ENCODE results near the gene TRIB2.

Gene TRIB2

GRCh38 chr2:12721566-12722446 is 5.1 kb downstream of the TRIB2 start:
- no peak for DNase-seq

- DNase-seq = no peak
Observed at GRCh38 chr2:12722447-12723316, 5.9 kb downstream of the TRIB2 start.

DNA sequence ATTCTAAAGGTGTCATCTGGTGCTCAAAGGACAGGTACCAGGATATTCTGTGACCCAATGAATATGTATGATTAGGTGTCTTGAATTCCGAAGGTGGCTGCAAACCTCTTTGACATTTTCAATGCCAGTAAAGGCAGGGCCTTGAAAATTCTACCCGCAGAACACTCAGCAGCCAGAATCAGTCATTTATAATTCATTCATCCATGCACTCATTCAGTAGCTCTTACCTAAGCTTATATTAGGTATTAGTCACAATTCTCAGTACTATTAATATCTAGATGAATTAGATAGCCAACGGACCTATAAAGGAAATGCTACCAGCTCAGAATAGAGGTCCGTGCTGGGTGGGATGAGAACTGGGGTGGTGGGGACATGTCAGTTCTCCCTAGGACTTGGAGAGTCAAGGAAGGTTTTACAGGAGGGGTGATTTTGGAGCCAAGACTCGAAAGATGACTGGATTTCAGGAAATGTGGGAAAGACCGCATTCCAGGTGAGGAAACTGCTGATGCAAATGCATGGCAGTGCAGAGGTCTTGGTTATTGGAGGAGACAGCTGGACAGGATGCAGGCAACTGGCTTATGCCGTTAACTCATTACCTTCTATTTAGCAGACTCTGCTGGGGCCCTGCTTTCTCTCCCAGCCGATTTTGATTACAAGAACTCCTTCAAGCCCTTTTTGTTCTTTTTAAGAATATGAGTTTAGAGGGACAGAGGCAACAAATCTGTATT is 7.2 kb downstream of the TRIB2 start:
- no peak for DNase-seq

- DNase-seq = no peak
Observed at GRCh38 chr2:12725233-12726187, 8.8 kb downstream of the TRIB2 start.

GRCh38 chr2:12726271-12726670 is 9.5 kb downstream of the TRIB2 start:
- no peak for DNase-seq

- DNase-seq = no peak
Observed at GRCh38 chr2:12727065-12727464, 10.3 kb downstream of the TRIB2 start.

DNA sequence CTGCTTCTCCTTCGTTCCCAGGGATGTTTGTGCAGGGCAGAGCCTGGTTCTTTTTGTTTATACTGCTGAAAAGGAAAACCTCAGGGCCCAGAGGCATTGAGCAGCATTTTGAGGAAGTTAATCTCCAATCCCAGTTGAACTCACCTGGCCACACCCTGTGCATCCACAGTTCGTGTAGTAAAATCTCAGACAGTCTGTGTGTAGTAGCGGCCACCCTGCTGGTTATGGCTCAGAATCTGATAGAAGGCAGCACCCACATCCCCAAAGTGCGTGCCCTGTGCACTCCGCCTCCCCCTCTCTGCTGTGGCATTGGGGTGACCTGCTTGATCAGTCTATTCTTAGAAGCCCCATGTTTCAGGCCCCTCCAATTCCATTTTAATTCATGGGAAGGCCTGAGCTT is 10.9 kb downstream of the TRIB2 start:
- no peak for DNase-seq

DNA sequence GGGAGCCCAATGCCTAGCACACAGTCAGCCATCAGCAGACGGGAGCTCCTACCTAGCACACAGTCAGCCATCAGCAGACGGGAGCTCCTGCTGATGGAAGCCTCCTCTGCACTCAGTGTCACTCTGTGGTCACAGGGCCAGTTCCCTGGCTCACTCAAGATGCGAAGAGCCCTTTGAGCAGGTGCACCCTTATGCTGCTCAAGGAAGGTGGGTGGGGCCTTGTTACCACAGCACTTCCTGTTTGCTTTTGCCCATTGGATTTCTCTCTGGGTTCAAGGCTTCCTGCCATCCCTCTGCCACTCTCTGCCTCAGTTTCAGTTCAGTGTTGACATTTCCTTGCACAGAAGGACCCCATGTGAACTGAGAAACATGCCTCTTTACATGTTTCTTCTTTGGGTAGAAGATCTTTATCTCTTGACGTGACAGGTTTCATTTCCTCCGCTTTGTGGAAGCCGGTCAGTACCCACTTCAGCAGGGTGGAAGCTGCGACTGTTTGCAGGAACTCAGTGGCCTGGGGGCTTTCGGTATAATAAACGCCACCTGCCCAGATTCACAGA is 11.6 kb downstream of the TRIB2 start:
- peak; percentile 32 for DNase-seq

GRCh38 chr2:12730265-12730664 is 13.5 kb downstream of the TRIB2 start:
- no peak for DNase-seq

DNA sequence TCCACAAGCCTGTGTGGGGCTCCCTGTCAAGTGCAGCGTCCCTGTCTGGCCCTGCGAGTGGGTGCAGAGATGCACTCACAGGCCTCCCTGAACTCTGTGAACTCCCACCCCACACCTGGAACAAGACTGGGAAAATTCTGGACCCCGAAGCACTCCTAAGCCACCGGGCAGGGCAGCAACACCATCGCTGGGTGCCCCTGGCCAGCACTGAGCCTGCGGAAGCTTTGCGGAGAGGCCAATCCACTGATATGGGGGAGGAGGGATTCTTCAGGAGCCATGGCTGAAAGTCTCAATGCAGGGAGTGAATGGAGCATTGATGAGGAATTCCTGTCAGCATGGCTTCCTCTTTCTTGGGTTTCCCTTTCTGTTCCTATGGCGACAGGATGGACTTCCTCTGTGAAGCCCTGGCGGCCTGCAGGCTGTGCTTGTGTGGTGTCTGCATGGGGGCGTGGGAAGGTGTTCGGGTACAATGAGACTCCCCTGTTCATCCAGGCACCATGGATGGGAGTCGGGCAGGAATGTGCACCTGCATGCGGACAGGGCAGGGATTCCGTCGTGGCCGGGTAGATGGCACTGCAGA is 15.1 kb downstream of the TRIB2 start:
- DNase-seq = no peak

DNA sequence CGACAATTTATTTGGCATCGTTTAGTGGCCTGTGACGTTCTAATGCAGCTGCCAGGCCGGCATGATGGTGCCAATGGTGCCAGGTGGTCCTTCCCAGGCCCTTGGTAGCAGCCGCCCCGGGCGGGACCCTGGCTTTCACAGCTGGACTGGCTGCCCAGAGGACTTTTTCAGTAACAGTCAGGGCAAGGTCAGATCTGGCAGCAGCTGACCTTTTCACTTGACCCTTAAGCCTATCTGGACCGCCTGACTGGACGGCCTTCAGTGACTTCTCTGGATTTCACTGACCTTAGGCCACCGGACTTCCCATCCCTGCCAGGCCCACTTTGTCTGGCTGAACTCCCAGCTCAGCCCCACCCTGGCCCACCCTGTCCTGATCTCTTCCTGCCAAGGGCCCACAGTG is 15.9 kb downstream of the TRIB2 start:
- DNase-seq = no peak

- no peak for DNase-seq
Observed at GRCh38 chr2:12733846-12734245, 17.1 kb downstream of the TRIB2 start.

DNA sequence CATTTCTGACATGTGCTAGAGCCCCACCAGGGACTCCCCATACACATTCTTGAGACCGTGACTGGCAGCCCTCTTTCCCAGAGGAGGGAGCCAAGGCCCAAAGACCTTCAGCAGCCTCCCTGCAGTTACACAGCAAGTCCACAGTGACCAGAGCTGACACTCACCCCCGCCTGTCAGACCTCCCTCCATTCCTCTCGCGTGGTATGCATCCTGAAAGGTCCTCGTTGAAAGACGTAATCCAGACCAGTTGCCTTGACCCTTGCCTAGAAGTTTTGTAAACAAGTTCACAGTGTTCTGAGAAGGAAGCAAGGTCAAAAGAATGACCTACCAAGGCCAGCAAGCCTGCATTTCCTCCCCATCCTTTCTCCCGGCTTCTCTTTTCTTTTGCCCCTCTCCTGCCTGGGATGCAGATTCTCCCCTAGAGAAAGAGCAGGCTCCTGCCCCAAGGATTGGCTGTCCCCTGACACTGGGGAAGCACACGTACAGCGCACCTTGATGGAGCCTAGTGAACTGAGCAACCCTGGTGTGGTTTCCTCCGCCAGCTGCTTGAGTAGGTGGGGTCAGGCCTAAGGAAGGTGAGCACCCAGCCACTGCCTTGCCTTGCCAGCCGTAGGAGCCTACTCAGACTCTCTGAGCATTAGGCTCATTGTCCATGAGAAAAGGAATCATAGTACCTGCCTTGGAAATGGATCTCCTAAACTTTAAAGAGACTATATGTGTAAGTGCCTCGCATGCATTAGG is 18.3 kb downstream of the TRIB2 start:
- DNase-seq = no peak

DNA sequence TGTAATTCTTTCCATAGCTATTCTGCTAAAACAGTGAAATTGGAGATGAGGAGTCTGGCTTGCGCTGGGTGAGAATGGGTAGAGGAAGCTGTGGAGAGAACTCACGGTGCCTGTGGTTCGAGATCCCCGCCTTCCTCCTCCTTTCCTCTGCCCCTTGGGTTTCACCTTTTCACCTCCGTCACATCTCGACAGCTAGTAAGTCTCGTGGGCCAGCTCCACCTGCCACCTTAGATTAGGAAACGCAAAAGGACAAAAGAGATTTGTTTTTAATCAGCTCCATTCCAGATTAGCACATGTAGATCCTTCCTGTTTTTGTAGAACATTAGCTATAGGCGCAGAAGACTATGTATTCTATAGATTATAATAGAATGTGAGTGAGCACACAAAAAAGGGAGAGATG is 20.6 kb downstream of the TRIB2 start:
- no peak for DNase-seq

- DNase-seq = no peak
Observed at GRCh38 chr2:12737738-12738485, 21.2 kb downstream of the TRIB2 start.

DNA sequence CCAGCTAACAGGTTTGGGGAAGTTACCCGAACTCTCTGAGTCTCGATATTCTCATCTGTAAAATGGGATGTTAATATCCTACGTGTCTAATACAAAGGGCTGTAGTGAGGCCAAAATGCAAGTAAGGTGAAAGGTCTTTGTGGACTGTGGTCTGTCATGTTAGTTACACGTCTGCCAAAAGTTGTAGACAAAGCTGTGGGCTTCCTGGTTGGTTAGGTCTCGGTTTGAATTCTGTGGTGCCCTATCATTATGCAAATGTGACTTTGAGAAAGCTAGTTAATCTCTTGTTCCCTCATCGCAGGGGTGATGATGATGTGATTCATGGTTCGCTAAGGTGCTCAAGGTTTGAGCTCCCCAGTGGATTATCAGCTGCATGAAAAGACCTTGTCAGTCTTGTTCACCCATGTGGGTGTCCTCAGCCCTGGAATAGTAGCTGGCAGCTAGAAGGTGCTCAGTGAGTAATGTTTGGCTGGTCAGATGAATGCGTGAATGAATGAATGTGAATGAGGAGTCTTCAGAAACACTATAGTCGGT is 23.1 kb downstream of the TRIB2 start:
- no peak for DNase-seq

DNA sequence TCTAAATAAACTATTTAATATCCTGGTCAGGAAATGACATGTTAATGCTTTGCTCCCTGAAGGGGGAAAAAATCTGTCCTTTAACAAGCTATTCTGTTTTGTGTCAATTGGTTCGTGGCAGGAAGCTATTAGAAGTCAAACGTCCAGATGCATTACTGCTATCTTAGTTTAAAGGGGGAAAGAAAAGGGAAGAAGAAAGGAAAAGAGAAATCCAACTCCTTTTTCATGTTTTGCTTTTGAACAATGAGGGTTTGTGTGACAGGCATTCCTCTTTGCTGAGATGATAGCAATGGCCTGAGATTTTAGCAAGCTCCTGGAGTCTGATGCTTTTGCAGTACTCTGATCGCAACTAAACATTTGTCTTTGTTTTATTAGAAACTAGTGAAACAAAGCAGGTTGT is 24.6 kb downstream of the TRIB2 start:
- no peak for DNase-seq

DNA sequence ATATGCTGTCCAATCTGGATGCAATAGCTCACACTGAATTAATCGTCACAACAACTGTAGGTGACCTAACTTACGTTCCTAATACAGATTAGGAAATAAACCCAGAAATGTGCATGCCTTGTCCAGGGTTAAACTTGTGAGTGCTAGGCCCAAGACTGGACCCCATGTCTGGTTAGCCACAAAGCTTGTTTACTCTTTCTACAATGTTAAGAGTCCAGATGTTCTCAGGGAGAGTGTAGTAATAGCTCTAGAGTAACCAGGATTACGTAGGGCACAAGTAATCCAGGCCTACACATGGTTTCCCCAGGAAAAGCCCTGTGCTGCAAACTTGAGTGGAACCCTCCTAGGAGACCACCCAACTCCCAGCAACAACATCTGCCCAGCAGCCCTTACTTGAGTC is 26.2 kb downstream of the TRIB2 start:
- DNase-seq = no peak

DNA sequence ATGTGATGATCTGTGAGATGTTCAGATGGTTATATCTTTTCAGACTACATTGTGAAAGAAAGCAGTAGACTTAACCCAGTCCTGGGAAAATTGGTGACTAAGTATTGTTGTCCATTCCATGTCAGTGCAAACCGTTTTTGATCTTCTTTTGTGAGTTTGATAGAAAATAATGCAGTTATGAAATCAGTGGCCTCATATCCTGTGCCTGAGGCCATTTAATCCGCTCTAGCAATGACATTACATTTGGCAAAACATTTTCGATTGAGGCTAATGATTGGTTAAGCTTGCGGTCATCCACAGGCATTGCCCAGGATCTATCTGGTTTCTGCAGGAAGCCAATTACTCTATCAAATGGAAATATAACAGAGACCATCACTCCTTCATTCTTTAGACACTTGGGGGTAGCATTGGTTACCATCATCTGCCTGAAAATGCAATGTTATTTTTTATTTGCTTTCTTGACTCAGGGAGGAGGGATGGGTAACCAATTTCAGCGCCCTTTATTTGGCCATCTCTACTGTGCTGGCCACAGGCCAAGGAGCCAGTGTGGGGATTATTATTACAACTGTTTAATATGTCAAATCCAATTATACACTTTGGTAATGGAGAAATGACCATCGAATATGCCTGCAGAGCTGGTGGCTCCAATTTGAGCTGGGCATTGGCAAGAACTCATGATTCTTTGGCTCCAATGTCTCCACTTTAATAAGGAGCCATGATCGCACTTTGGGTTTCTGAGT is 33.6 kb downstream of the TRIB2 start:
- no peak for DNase-seq

Data from activated CD4-positive, alpha-beta T cell treated with anti-CD3 and anti-CD28 coated beads for 1 hour (primary cell).